Testis (tissue), 2 donors: ENCODE results near the gene SCEL.
"Not testable (repeated sequence)": the region's sequence is repeated elsewhere in the genome, so short reads cannot be mapped to it uniquely, and the experiment has no call there.

Experiments
- CTCF ChIP-seq, 3 experiments: fragments of 450-650 bp in 2 of 3; fragments of 200-600 bp in 1 of 3; sonication (generic) in 1 of 3; IDR thresholded peaks; one replicate each; pipeline ENCODE4 v1.5.1; 2016 to 2019; ENCODE audit warnings: antibody characterized with exemption in 3 of 3, mild to moderate bottlenecking in 2 of 3, moderate library complexity in 1 of 3
- POLR2A ChIP-seq: fragments of 450-650 bp; IDR thresholded peaks from one replicate; pipeline ENCODE4 v1.6.1; 2017; ENCODE audit warnings: antibody characterized with exemption, mild to moderate bottlenecking, moderate library complexity

DNA sequence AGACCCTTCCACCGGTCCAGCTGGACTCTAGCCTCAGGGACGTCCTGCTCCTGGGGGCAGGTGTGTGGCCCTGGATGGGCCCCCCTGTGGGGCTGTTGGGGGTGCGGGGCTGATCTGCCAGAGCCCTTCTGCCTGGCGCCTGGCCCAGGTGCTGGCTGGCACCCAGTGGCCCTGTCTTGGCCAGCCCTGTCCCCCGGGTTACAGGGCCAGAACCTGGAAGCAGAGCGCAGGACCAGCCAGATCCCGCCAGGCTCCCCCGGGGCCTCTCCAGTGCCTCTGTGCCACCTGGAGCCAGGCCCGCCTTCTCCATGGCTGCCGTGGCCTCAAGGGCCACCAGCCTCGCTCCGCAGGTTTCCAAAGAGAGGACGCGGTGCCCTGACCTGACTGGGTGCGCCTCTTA lies 127.3 kb downstream of the SCEL start:
- not testable (repeated sequence) for TF ChIP-seq CTCF (IDR thresholded peaks at IDR 0.05); POLR2A
